MCF 10A (cell line): Measurements from ENCODE around the gene NANS. TPM values are rescaled to one million over a fixed set of nuclear protein-coding genes. Genes with fewer than 3 reads are reported as not detected.
A peak's percentile ranks its signal among the peaks of the same experiment; 100 is the strongest.

Experiments used
- BruUV-seq: library from RNA; stranded (reverse); fragments of 400-500 nt; replicated peaks from 2 replicates; lab custom pipeline; 2021; lab: Mats Ljungman, UMichigan
- CTCF ChIA-PET: fragments of 300-600 bp; sonication (Branson Sonifier 250); formaldehyde crosslinking; extraction: SDS; loops from one replicate; lab custom pipeline; 2021; ENCODE audit warnings: antibody characterized with exemption, inconsistent platforms; lab: Yijun Ruan, JAX
- POLR2A ChIA-PET: fragments of 300-600, 350-650 bp; sonication (Branson Sonifier 250); formaldehyde crosslinking; extraction: SDS; loops from one replicate; lab custom pipeline; 2020; ENCODE audit warnings: antibody characterized with exemption, inconsistent platforms; lab: Yijun Ruan, JAX
- DNase-seq: peaks from one replicate; pipeline ENCODE4 v3.0.0-alpha.2; 2018; ENCODE audit not compliant: unreplicated experiment
- H3K27ac Mint-ChIP-seq: one replicate; pipeline ENCODE4 v1.8.0; 2022; ENCODE audit warnings: mild to moderate bottlenecking, low read depth, mixed read lengths; ENCODE audit not compliant: unreplicated experiment
- H3K27me3 Mint-ChIP-seq: one replicate; pipeline ENCODE4 v1.8.0; 2022; ENCODE audit warnings: mixed read lengths; ENCODE audit not compliant: insufficient read depth, unreplicated experiment
- H3K36me3 Mint-ChIP-seq: one replicate; pipeline ENCODE4 v1.8.0; 2022; ENCODE audit warnings: mild to moderate bottlenecking, moderate library complexity, mixed read lengths; ENCODE audit not compliant: insufficient read depth, unreplicated experiment
- H3K4me1 Mint-ChIP-seq: one replicate; pipeline ENCODE4 v1.8.0; 2022; ENCODE audit warnings: mixed read lengths; ENCODE audit not compliant: insufficient read depth, unreplicated experiment
- H3K4me3 Mint-ChIP-seq: one replicate; pipeline ENCODE4 v1.8.0; 2022; ENCODE audit warnings: mild to moderate bottlenecking, moderate library complexity, mixed read lengths; ENCODE audit not compliant: unreplicated experiment
- H3K9me3 Mint-ChIP-seq: one replicate; pipeline ENCODE4 v1.8.0; 2022; ENCODE audit warnings: mixed read lengths; ENCODE audit not compliant: unreplicated experiment
- CTCF ChIP-seq: fragments of 200-600 bp; IDR thresholded peaks from one replicate; pipeline ENCODE4 v1.8.0; 2022; ENCODE audit warnings: antibody characterized with exemption, mild to moderate bottlenecking; ENCODE audit not compliant: unreplicated experiment
- intact Hi-C: fragments of 100-400 bp; cut with micrococcal nuclease; formaldehyde crosslinking; loops from 2 replicates; pipeline ENCODE4 v1.14.1; 2022
- total RNA-seq: library from RNA; stranded (reverse); gene quantifications from 2 replicates; pipeline ENCODE4 v1.2.3, GENCODE V29; 2022

NANS gene
- total RNA-seq, 1 experiment from 2014 or later, result 80.8 TPM

- Mint-ChIP-seq H3K27ac (no peak overlapping the region), H3K9me3 (no peaks in the 10 kb centered on the region), H3K36me3 (peaks cover 45% of the 10 kb centered on the region), H3K4me1 (no peaks in the 10 kb centered on the region), H3K4me3 (no peak overlapping the region), H3K27me3 (no peaks in the 10 kb centered on the region)
- no peak for DNase-seq
- BruUV-seq, result no TSS peak
- ChIA-PET CTCF (no interaction called here), POLR2A (interaction anchor here (0.6 to 1.1 kb wide), 2 partner anchors 9 to 171 kb away, joined by 3 read pairs; partner anchors contain the start of gene TBC1D2)
- intact Hi-C loops, result no loop called here
- no peak for TF ChIP-seq CTCF
Observed at GRCh38 chr9:98083566-98084183, 27.1 kb downstream of the NANS start.

DNA sequence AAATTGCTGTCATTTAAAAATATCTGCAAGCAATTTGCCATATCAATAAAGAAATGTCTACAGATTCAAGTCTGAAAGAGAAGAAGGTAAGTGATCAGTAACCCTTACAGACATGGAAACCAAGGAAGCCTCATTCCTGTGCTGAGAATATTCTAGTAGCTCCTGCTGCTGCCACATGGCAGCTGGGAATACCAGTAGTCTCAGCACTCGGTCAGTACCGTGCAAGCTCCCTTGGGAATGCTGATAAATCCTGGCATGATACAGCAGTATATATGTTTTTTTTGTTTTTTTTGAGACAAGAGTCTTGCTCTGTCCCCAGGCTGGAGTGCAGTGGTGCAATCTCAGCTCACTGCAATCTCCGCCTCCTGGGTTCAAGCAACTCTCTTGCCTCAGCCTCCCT lies 27.9 kb downstream of the NANS start:
- intact Hi-C loops, result no loop called here
- TF ChIP-seq CTCF, result no peak
- Mint-ChIP-seq H3K36me3 (peaks cover 50% of the 10 kb centered on the region), H3K4me3 (no peak overlapping the region), H3K27ac (no peak overlapping the region), H3K9me3 (no peaks in the 10 kb centered on the region), H3K4me1 (no peaks in the 10 kb centered on the region), H3K27me3 (no peaks in the 10 kb centered on the region)
- BruUV-seq, result no TSS peak
- ChIA-PET CTCF (interaction anchor here (1.2 to 2.1 kb wide), 2 partner anchors 11 kb away, joined by 5 to 7 read pairs; no protein-coding TSS in a partner anchor), POLR2A (interaction anchor here (1.1 kb wide), 1 partner anchor 8 kb away, joined by 3 read pairs; no protein-coding TSS in a partner anchor)
- no peak for DNase-seq

- H3K27ac Mint-ChIP-seq, result no peak overlapping the region
- CTCF ChIA-PET, result interaction anchor here (0.9 to 2.1 kb wide), 4 partner anchors 11 to 37 kb away, joined by 3 to 7 read pairs (median 4); no protein-coding TSS in a partner anchor
- TSS peak; percentile 29 for BruUV-seq
Observed at GRCh38 chr9:98085058-98085457, 28.5 kb downstream of the NANS start.

More at GRCh38 chr9:98085058-98085457, 28.5 kb downstream of the NANS start:
- Mint-ChIP-seq H3K4me1 (no peaks in the 10 kb centered on the region), H3K9me3 (no peaks in the 10 kb centered on the region), H3K36me3 (peaks cover 48% of the 10 kb centered on the region), H3K27me3 (no peaks in the 10 kb centered on the region), H3K4me3 (no peak overlapping the region)
- TF ChIP-seq CTCF, result no peak
- no peak for DNase-seq
- intact Hi-C loops, result no loop called here
- POLR2A ChIA-PET, result no interaction called here
